RWPE2 (cell line): ENCODE results near the gene AMPH.

Experiments
- ATAC-seq: fragments of 200-7000 bp; cut with Tn5 transposase; 3 replicates; pipeline ENCODE4 v1.9.1; 2021; ENCODE audit warnings: low read depth
- DNase-seq: peaks from one replicate; pipeline ENCODE4 v3.0.0-alpha.2; 2020; ENCODE audit warnings: low spot score
- H3K27ac ChIP-seq: fragments of 450-650 bp; 2 replicates; pipeline ENCODE4 v1.5.1; 2017; ENCODE audit warnings: mild to moderate bottlenecking; ENCODE audit not compliant: poor library complexity, severe bottlenecking
- H3K27me3 ChIP-seq: fragments of 250-450 bp; sonication (Bioruptor Pico); 2 replicates; pipeline ENCODE4 v1.5.1; 2021; ENCODE audit warnings: mild to moderate bottlenecking, moderate library complexity; ENCODE audit not compliant: insufficient read depth, poor library complexity, severe bottlenecking
- H3K36me3 ChIP-seq: fragments of 250-450 bp; sonication (Bioruptor Pico); 2 replicates; pipeline ENCODE4 v1.5.1; 2020; ENCODE audit warnings: low read depth, mild to moderate bottlenecking, moderate library complexity
- H3K4me1 ChIP-seq: fragments of 250-450 bp; sonication (Bioruptor Pico); 2 replicates; pipeline ENCODE4 v1.5.1; 2021; ENCODE audit warnings: mild to moderate bottlenecking, moderate library complexity; ENCODE audit not compliant: insufficient read depth, poor library complexity, severe bottlenecking
- H3K4me3 ChIP-seq: fragments of 250-450 bp; sonication (Bioruptor Pico); 2 replicates; pipeline ENCODE4 v1.5.1; 2021; ENCODE audit warnings: mild to moderate bottlenecking, moderate library complexity; ENCODE audit not compliant: severe bottlenecking
- H3K9me3 ChIP-seq: fragments of 250-450 bp; sonication (Bioruptor Pico); 2 replicates; pipeline ENCODE4 v1.5.1; 2021; ENCODE audit warnings: mild to moderate bottlenecking, moderate library complexity; ENCODE audit not compliant: severe bottlenecking
- CTCF ChIP-seq: fragments of 450-650 bp; IDR thresholded peaks from one replicate; pipeline ENCODE4 v1.5.1; 2017; ENCODE audit warnings: mild to moderate bottlenecking, moderate library complexity; ENCODE audit not compliant: poor library complexity, severe bottlenecking

Gene AMPH

GRCh38 chr7:38675494-38676106 is 44.4 kb upstream of the AMPH start:
- Histone ChIP-seq H3K27ac (no peak overlapping the region), H3K27me3 (no peaks in the 10 kb centered on the region), H3K4me1 (peaks cover 10% of the 10 kb centered on the region), H3K9me3 (no peaks in the 10 kb centered on the region), H3K36me3 (no peaks in the 10 kb centered on the region), H3K4me3 (no peak overlapping the region)
- DNase-seq (no peak), ATAC-seq (no peak)
- TF ChIP-seq CTCF = no peak

GRCh38 chr7:38674513-38674912 is 43.3 kb upstream of the AMPH start:
- Histone ChIP-seq H3K27ac (peak overlapping the region; percentile 28), H3K4me1 (peaks cover 10% of the 10 kb centered on the region), H3K27me3 (no peaks in the 10 kb centered on the region), H3K36me3 (no peaks in the 10 kb centered on the region), H3K4me3 (no peak overlapping the region), H3K9me3 (no peaks in the 10 kb centered on the region)
- no peak for TF ChIP-seq CTCF
- DNase-seq = no peak
- ATAC-seq = no peak

DNA sequence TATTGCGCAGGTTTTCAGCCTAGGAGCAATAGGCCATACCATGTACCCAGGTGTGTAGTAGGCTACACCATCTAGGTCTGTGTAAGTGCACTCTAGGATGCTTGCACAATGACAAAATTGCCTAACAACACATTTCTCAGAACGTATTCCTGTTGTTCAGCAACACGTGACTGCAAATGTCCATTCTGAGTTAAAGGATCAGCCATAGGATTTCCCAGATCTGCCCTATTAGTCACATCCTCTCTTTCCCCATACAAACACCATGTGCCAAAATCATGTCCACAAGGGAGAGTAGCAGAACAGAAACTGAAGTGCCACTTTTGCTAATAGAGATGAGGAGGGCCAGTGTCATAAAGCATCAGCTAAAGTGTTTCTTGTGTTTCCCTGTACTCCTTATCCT is 42.6 kb upstream of the AMPH start:
- DNase-seq = no peak
- no peaks in the 10 kb centered on the region for H3K27me3 ChIP-seq
- no peaks in the 10 kb centered on the region for H3K9me3 ChIP-seq
- H3K4me1 ChIP-seq = peaks cover 10% of the 10 kb centered on the region
- no peak for TF ChIP-seq CTCF
- peak; percentile 92 for ATAC-seq
- peak overlapping the region; percentile 28 for H3K27ac ChIP-seq
- H3K4me3 ChIP-seq = no peak overlapping the region
- no peaks in the 10 kb centered on the region for H3K36me3 ChIP-seq

DNA sequence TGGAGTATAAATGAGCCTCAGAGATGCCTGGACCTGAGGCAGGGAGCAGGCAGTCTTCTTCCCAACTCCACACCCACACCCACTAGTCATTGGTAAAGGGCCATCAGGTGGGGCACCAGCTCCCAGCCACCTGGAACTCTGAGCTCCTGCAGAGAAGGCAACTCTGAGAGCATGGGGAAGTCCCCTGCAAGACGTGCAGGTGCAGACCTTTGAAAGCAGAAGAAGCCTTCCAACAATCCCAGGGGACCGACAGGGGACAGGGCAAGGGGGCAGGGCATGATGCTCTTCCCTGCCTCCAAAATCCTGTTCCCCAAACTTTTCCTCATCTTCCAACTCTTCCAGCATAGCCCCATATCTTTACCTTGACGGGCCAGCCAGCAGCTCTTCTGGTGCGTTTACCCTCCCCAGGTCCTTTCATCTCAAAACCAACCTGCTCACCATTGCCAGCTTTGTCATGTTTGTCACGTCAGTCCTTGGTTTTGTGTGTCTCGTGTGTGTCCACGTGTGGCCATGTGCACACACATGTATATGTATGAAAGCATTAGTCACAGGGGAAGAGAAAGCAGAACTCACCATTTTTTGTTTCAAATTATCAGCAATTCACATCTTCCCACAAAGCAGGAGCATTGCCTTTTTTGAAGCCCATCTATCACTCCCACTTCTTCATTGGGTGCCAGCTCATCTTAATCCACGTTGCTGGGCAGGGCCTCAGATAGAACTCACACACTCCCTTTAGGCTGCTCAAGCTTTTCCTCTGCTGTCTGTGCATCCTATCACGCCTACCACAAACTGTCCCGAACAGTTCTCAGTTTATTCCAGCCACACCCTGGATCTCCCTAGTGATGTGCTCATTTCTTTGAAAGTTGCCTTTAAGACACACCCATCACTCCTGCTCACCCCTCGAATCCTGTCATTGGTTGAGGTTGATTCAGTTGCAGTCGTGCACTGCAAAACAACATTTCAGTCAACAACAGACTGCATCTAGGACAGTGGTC is 41.0 kb upstream of the AMPH start:
- no peak overlapping the region for H3K4me3 ChIP-seq
- no peak overlapping the region for H3K27ac ChIP-seq
- no peaks in the 10 kb centered on the region for H3K36me3 ChIP-seq
- no peaks in the 10 kb centered on the region for H3K27me3 ChIP-seq
- no peaks in the 10 kb centered on the region for H3K9me3 ChIP-seq
- no peak for DNase-seq
- ATAC-seq = no peak
- no peak for TF ChIP-seq CTCF
- H3K4me1 ChIP-seq = peaks cover 10% of the 10 kb centered on the region
